ENCODE measurements around the gene AKAP6.
"Not testable (repeated sequence)": the region's sequence is repeated elsewhere in the genome, so short reads cannot be mapped to it uniquely, and the experiment has no call there.

The AKAP6 gene

DNA sequence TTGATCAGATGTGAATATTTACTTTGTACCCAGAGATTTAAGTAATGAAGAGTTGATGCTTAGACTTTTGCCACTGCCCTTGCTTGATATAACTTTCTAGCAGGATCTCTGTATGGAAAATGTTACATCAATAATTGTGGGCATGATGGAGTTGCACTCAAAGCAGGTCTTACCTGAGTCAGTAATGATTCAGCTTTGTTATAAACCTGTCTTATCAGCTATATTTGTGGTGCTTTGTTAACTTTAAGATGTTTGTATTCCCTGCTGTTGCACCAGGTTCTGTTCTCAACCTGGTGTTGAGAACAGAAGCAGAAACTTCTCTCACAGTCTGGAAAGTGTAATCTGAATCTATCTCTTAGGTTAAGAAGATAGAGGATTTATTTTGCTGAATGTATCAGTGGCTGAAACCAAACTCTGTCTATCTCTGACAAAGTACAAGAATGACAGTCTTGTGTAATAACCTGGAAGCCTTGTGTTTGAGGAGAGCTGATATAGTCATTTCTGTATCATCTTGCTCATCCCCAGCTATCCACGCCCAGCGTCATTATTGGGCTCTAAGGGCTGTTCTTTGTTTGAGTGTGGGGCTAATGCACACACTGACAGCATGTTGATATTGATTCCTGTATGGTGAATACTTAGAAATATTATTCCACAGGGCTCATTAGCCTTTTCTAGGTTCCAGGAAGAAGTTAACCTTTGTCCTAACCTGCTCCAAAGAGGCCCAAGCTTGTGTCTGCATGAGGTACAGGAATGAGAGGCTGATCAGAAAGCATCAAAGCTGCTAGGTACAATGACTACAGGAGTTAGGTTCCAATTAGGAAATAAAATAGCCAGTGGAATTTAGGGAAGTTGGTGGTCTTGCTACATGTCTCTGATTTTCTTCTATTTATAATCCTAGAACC lies 3.6 kb downstream of the AKAP6 start:
- DNase-seq, result peak in 1 of 2 experiments; percentile 21

DNA sequence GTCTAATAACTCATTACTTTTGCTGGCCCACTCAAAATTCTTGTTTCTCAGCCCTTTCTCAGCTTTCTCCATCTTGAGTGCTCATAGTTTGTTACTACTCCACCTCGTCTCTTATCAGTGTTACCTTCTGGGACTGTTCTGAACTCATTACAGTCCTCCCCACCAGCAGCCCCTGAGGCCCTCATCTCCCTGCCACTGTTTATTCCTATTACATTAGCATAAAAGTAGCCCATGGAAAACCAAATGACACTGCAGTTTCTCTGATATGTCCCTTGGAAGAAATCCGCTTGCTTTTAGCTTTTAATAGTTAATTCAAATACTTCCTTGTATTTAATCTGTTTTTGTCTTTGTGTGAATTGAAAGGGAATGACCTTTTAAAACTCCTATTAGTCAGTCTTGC lies 7.6 kb downstream of the AKAP6 start:
- DNase-seq, result no peak

DNA sequence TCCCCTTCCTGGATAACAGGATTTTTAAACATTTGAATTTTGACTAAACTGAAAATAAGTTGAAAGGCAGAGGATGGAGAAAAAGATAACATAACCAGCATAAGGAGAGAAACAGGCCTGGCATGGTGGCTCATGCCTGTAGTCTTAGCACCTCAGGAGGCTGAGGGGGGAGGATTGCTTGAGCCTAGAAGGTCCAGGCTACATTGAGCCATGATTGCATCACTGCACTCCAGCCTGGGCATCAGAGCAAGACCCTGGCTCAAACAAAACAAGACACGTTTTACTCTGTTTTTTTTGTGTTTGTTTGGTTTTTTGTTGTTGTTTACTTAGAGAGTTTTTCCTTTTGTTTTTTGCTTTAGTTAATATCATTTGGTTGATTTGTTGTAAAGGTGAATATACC lies 8.7 kb downstream of the AKAP6 start:
- no peak for DNase-seq

GRCh38 chr14:32339188-32339587 lies 10.1 kb downstream of the AKAP6 start:
- DNase-seq, result no peak

DNA sequence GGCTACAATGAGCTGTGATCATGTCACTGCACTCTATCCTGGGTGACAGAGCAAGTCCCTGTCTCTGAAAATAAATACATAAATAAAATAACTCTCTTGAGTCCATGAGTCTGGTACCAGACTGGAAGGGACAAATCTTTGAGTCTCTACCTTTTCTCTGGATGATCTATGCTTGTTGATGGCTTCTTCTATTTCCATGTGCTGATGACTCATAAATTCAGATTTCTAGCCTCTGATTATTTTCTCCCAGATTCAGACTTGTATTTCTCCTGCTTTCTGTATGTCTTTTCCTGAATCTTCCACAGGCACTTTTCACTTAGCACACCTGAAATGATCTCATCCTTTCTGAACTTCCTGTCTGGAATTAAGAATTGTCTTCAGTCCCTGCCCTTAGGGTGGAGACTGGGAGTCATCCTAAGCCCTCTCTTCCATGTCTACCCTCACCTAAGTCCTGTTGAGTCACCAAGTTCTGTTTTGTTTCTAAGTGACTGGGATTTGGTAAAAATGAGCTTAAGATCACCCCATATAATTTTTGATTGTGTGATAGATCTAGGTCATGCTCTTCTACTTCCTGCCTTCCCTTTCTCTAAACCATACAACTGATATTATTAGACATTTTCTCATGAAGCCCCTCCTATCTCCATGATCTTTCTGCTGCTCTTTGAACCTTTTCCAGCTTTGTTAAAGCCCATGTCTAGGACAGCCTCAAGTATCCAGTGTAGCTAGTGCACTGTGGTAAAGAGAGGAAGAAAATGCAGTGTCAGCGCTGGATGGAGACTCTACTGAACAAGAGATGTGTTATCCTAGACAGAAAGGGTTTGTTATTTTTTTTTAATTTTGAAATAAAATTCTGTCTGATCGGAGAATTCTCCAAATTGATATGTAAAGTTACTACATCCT lies 13.1 kb downstream of the AKAP6 start:
- no peak for DNase-seq

- no peak for DNase-seq
These were observed 13.7 kb downstream of the AKAP6 start for GRCh38 chr14:32342847-32343194.

GRCh38 chr14:32343926-32344430 lies 14.9 kb downstream of the AKAP6 start:
- no peak for DNase-seq

DNA sequence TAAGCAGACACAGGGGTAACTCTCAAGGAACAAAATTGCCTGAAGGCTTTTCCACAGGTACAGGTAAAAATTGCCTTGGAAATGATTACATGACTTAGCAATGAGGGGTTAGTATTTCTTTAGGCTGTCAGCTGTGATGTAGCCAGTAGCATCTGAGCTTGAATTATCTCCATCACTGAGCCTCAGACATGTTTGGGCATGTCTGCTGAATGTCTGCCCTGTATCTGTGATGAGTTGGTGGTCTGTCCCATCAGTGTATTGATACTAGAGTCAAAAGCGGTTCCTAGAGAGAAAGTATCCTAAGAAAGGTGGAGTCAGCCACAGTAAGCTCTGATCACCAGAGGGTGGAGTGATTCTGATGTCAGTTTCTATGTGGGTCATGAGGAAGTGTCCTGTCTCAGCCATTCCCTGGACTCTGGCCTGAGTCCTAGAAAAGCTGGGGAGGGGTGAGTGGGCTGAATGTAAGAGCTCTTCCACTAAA lies 16.3 kb downstream of the AKAP6 start:
- DNase-seq, result no peak

- no peak for DNase-seq
These were observed 20.2 kb downstream of the AKAP6 start for GRCh38 chr14:32349322-32349721.

DNA sequence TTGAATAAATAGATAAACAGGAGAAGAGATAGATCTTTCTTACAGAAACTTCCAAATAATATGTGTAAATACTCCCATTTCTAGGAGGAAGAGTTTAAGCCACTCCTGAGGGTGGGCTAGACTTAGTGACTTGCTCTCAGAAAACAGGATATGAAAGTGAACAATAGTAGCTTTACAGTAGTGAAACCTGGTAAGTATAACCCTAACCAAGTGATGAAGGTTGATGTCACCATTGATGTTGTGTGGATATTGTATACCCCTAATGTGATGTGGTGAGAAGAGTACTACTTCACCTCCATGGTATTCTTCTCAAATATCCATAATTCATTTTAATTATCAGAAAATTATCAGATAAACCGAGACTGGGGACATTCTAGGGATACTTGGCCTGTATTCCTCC lies 20.9 kb downstream of the AKAP6 start:
- DNase-seq, result no peak

- no peak for DNase-seq
These were observed 23.5 kb downstream of the AKAP6 start for GRCh38 chr14:32352631-32353030.

DNA sequence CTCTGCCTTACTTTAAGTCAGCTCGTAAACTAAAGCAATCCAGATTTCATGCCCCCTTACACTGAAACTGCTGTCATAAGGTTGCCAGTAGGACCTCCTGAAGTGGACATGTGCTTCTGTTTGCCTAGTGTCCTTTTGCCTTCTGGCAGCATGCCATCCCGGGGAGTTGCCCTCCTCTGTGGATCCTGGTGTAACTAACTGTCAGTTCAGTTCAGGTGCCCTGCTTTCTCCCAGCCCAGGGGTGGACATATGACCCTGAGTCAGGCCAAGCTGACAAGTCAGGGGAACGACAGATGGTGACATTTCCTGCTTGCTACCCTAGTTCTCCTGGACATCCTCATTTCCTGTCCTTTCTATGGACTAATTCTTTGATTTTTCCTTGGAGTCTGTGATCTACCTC lies 25.6 kb downstream of the AKAP6 start:
- DNase-seq, result no peak

GRCh38 chr14:32358781-32359180 lies 29.7 kb downstream of the AKAP6 start:
- DNase-seq, result no peak

DNA sequence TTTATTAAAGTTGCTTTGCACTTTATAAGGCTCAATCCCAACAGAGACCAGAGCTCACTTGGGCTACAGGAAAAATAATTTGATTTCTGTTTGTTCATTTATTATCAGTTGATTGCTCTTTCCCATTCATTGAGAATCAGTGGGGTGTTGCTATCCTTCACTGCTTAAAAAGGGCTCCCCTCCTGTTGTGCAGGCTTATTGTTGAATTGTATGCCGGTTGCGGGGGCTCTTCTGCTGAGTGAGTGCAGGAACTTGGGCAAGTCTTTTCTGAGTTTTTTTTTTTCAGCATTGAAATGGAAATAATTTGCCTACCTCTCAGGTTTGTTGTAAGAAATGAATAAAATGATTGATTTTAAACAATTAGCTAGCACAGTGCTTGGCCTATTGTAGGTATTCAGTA lies 32.6 kb downstream of the AKAP6 start:
- DNase-seq, result no peak

- DNase-seq, result no peak
These were observed 34.7 kb downstream of the AKAP6 start for GRCh38 chr14:32363761-32364160.

- no peak for DNase-seq
These were observed 35.8 kb downstream of the AKAP6 start for GRCh38 chr14:32364941-32365340.

DNA sequence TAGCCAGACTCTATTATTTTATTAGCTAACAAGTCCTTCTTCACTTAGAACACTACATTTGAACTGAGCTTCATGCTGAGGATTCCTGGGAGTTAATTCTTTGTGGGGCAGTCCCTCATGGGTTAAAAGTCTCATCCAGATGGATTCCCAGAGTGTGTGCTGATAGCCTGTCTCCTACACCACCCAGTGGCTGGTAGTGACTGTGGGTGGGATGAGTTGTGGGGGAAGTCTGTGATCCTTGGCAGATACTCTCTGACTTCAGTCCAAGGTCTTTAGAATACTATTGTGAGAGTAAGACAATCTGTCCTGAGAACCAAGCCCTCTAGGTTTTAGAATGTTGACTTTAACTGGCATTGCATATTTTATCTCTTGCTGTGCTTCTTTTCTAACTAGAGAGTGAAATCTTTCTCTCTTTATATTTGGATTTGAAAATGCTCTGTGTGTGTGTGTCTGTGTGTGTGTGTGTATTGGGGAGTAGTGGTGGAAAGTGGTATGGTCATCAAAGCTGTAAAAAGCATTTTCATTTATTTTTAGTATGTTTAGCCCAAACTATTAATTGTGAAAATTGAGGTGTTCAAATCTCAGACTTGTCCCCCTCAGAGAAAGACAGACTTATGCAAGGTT lies 37.3 kb downstream of the AKAP6 start:
- DNase-seq, result no peak

GRCh38 chr14:32366986-32367385 lies 37.9 kb downstream of the AKAP6 start:
- DNase-seq, result no peak

GRCh38 chr14:32367516-32367915 lies 38.4 kb downstream of the AKAP6 start:
- DNase-seq, result no peak

GRCh38 chr14:32368107-32368506 lies 39.0 kb downstream of the AKAP6 start:
- DNase-seq, result no peak

DNA sequence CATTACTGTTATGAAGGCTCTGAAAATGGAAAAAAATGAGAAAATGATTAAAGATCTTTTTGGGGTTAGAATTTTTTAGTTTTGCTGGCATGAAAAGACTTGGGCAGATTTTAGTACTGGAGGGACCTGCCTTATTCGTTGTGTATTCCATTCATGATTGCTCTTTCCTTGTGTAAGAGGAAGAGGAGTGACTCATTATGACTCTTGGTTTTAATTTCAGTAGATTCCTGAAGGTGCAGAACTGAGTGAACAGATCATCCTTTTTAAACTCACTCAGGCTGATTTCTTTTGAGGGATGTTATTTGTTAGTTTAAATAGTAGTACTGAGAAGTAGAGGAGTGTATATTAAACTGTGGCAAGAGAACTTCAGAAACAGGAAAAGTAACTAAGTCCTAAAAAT lies 41.6 kb downstream of the AKAP6 start:
- no peak for DNase-seq

DNA sequence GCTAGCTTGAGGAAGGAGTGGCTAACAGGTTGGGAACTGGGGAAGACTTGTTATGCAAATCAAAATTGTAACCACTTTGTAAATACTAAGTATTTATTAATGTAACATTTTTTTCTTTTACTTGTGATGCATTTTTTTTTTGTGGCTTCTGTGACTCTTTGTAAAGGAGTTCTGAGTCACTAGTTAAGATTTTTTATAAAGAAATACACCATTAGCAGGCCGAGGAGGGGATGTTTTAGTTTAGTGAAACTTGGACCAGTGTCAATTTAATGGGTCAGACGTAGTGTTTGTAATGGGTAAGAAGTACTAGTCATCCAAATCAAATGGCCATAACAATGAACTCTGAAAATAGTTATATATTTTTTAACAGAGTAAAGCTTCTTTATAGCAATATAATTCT lies 43.1 kb downstream of the AKAP6 start:
- DNase-seq, result no peak

GRCh38 chr14:32373174-32373573 lies 44.1 kb downstream of the AKAP6 start:
- not testable (repeated sequence) for DNase-seq

Data from activated T-cell treated with anti-CD3 and anti-CD28 coated beads, Interleukin-2, amount 50 U/mL, for 48 hours (primary cell).